Measurements from ENCODE around the gene RNF167.

Gene RNF167

GRCh38 chr17:4972322-4972721 is 32.3 kb downstream of the RNF167 start:
- Histone ChIP-seq H3K4me1 (ENCODE audit: insufficient read depth, poor library complexity, severe bottlenecking) (peaks cover 5% of the 10 kb centered on the region), H3K36me3 (ENCODE audit: low read depth) (peaks cover 41% of the 10 kb centered on the region), H3K27ac (ENCODE audit: poor library complexity, severe bottlenecking) (no peak overlapping the region), H3K9me3 (ENCODE audit: severe bottlenecking) (no peaks in the 10 kb centered on the region), H3K4me3 (ENCODE audit: severe bottlenecking) (no peak overlapping the region), H3K27me3 (ENCODE audit: insufficient read depth, poor library complexity, severe bottlenecking) (no peaks in the 10 kb centered on the region)
- TF ChIP-seq CTCF (IDR thresholded peaks at IDR 0.05; ENCODE audit: poor library complexity, severe bottlenecking): no peak
- ATAC-seq (ENCODE audit: low read depth): no peak
- DNase-seq (ENCODE audit: low spot score): no peak

GRCh38 chr17:4972752-4973151 is 32.7 kb downstream of the RNF167 start:
- Histone ChIP-seq H3K27ac (ENCODE audit: poor library complexity, severe bottlenecking) (no peak overlapping the region), H3K36me3 (ENCODE audit: low read depth) (peaks cover 45% of the 10 kb centered on the region)

GRCh38 chr17:4973256-4974114 is 33.4 kb downstream of the RNF167 start:
- no peak overlapping the region for H3K4me3 ChIP-seq (ENCODE audit: severe bottlenecking)
- no peaks in the 10 kb centered on the region for H3K27me3 ChIP-seq (ENCODE audit: insufficient read depth, poor library complexity, severe bottlenecking)
- TF ChIP-seq CTCF (IDR thresholded peaks at IDR 0.05; ENCODE audit: poor library complexity, severe bottlenecking): no peak
- no peak for ATAC-seq (ENCODE audit: low read depth)
- no peaks in the 10 kb centered on the region for H3K9me3 ChIP-seq (ENCODE audit: severe bottlenecking)
- DNase-seq (ENCODE audit: low spot score): no peak
- H3K4me1 ChIP-seq (ENCODE audit: insufficient read depth, poor library complexity, severe bottlenecking): peaks cover 5% of the 10 kb centered on the region
- no peak overlapping the region for H3K27ac ChIP-seq (ENCODE audit: poor library complexity, severe bottlenecking)
- H3K36me3 ChIP-seq (ENCODE audit: low read depth): peaks cover 53% of the 10 kb centered on the region

More at GRCh38 chr17:4972752-4973151, 32.7 kb downstream of the RNF167 start:
- no peaks in the 10 kb centered on the region for H3K27me3 ChIP-seq (ENCODE audit: insufficient read depth, poor library complexity, severe bottlenecking)
- no peaks in the 10 kb centered on the region for H3K9me3 ChIP-seq (ENCODE audit: severe bottlenecking)
- TF ChIP-seq CTCF (IDR thresholded peaks at IDR 0.05; ENCODE audit: poor library complexity, severe bottlenecking): no peak
- DNase-seq (ENCODE audit: low spot score): no peak
- peaks cover 5% of the 10 kb centered on the region for H3K4me1 ChIP-seq (ENCODE audit: insufficient read depth, poor library complexity, severe bottlenecking)
- no peak overlapping the region for H3K4me3 ChIP-seq (ENCODE audit: severe bottlenecking)
- ATAC-seq (ENCODE audit: low read depth): no peak

GRCh38 chr17:4974115-4974670 is 34.1 kb downstream of the RNF167 start:
- Histone ChIP-seq H3K4me1 (ENCODE audit: insufficient read depth, poor library complexity, severe bottlenecking) (peaks cover 5% of the 10 kb centered on the region), H3K9me3 (ENCODE audit: severe bottlenecking) (no peaks in the 10 kb centered on the region), H3K27ac (ENCODE audit: poor library complexity, severe bottlenecking) (no peak overlapping the region), H3K27me3 (ENCODE audit: insufficient read depth, poor library complexity, severe bottlenecking) (no peaks in the 10 kb centered on the region), H3K4me3 (ENCODE audit: severe bottlenecking) (no peak overlapping the region), H3K36me3 (ENCODE audit: low read depth) (peaks cover 60% of the 10 kb centered on the region)
- DNase-seq (ENCODE audit: low spot score) (no peak), ATAC-seq (ENCODE audit: low read depth) (no peak)
- TF ChIP-seq CTCF (IDR thresholded peaks at IDR 0.05; ENCODE audit: poor library complexity, severe bottlenecking): no peak

- Histone ChIP-seq H3K4me3 (ENCODE audit: severe bottlenecking) (no peak overlapping the region), H3K27me3 (ENCODE audit: insufficient read depth, poor library complexity, severe bottlenecking) (no peaks in the 10 kb centered on the region), H3K27ac (ENCODE audit: poor library complexity, severe bottlenecking) (no peak overlapping the region), H3K4me1 (ENCODE audit: insufficient read depth, poor library complexity, severe bottlenecking) (no peaks in the 10 kb centered on the region), H3K36me3 (ENCODE audit: low read depth) (peaks cover 75% of the 10 kb centered on the region), H3K9me3 (ENCODE audit: severe bottlenecking) (no peaks in the 10 kb centered on the region)
- ATAC-seq (ENCODE audit: low read depth): no peak
- DNase-seq (ENCODE audit: low spot score): no peak
- TF ChIP-seq CTCF (IDR thresholded peaks at IDR 0.05; ENCODE audit: poor library complexity, severe bottlenecking): no peak
These were observed 38.7 kb downstream of the RNF167 start for GRCh38 chr17:4978726-4979125.

All from RWPE2 (cell line).